GM12878 (cell line): ENCODE data around the gene SLC22A4. TPM values are rescaled to one million over a fixed set of nuclear protein-coding genes. Genes with fewer than 3 reads are reported as not detected.

Source experiments
- ATF7 ChIP-seq: fragments of 450-650 bp; IDR thresholded peaks from 2 replicates; pipeline ENCODE4 v1.6.1; 2016; ENCODE audit warnings: low read depth, mild to moderate bottlenecking
- CBFB ChIP-seq: IDR thresholded peaks from 2 replicates; pipeline ENCODE4 v1.6.1; 2016; ENCODE audit warnings: antibody characterized with exemption, low read depth
- EP300 ChIP-seq, 2 experiments: fragments of 150-350 bp in 1 of 2; IDR thresholded peaks; 2 replicates each; pipeline ENCODE4 v1.6.1; 2011 to 2012; ENCODE audit warnings: low read depth in 2 of 2, low read length in 2 of 2, borderline replicate concordance in 1 of 2, improper control_type of control experiment in 1 of 2, inconsistent platforms in 1 of 2; ENCODE audit not compliant: control insufficient read depth in 1 of 2
- HDAC2 ChIP-seq: fragments of 200-600 bp; sonication (generic); IDR thresholded peaks from 2 replicates; pipeline ENCODE4 v1.6.1; 2017
- IRF4 ChIP-seq: IDR thresholded peaks from 2 replicates; pipeline ENCODE4 v1.6.1; 2011; ENCODE audit warnings: low read depth, low read length
- MEF2A ChIP-seq: IDR thresholded peaks from 2 replicates; pipeline ENCODE4 v1.6.1; 2011; ENCODE audit warnings: low read depth, mild to moderate bottlenecking, low read length, moderate library complexity; ENCODE audit not compliant: insufficient read depth
- NFXL1 ChIP-seq: fragments of 450-650 bp; IDR thresholded peaks from 2 replicates; pipeline ENCODE4 v1.6.1; 2017; ENCODE audit warnings: antibody characterized with exemption, mild to moderate bottlenecking, borderline replicate concordance
- NR2F1 ChIP-seq: fragments of 450-650 bp; conservative IDR thresholded peaks from 2 replicates; pipeline ENCODE4 v1.6.1; 2017; ENCODE audit warnings: mild to moderate bottlenecking
- PAX5 ChIP-seq: IDR thresholded peaks from 2 replicates; pipeline ENCODE4 v1.6.1; 2011; ENCODE audit warnings: low read depth, low read length, borderline replicate concordance
- PAX8 ChIP-seq: fragments of 450-650 bp; IDR thresholded peaks from 2 replicates; pipeline ENCODE4 v1.6.1; 2017; ENCODE audit warnings: mild to moderate bottlenecking, moderate library complexity
- RAD21 ChIP-seq: IDR thresholded peaks from 2 replicates; pipeline ENCODE4 v1.6.1; 2011; ENCODE audit warnings: mild to moderate bottlenecking, low read depth, low read length, moderate library complexity; ENCODE audit not compliant: insufficient read depth
- SMARCA5 ChIP-seq: fragments of 450-650 bp; IDR thresholded peaks from 2 replicates; pipeline ENCODE4 v1.6.1; 2017; ENCODE audit warnings: mild to moderate bottlenecking
- SP1 ChIP-seq: IDR thresholded peaks from one replicate; pipeline ENCODE4 v1.6.1; 2011; ENCODE audit warnings: low read depth, low read length
- SREBF1 ChIP-seq: IDR thresholded peaks from 2 replicates; pipeline ENCODE4 v1.6.1; 2012; ENCODE audit warnings: mild to moderate bottlenecking, low read length
- SRF ChIP-seq, 2 experiments: IDR thresholded peaks; 2 replicates each; pipeline ENCODE4 v1.6.1; 2011; ENCODE audit warnings: low read depth in 2 of 2, low read length in 2 of 2, mild to moderate bottlenecking in 1 of 2, moderate library complexity in 1 of 2
- ZNF274 ChIP-seq: IDR thresholded peaks from one replicate; pipeline ENCODE4 v1.8.0; 2011; ENCODE audit not compliant: insufficient read length, insufficient read depth
- polyA plus RNA-seq, 11 experiments: library from polyadenylated mRNA; depleted of rRNA in 4 of 11; unstranded in 6 of 11; stranded (reverse) in 5 of 11; fragments of >200 nt; fragmentation: Nextera tagmentation in 4 of 11; fragmentation: Illumina TruSeq in 1 of 11; extraction: Ambion mirVana in 4 of 11; extraction: Trizol in 1 of 11; gene quantifications; 1 replicate in 1 of 11; 2 replicates in 10 of 11; pipeline versions ENCODE4 v1.2.1 to v1.2.3, GENCODE V29; 2011 to 2016; ENCODE audit warnings: inconsistent platforms in 2 of 11, missing spikeins in 2 of 11, low read depth in 1 of 11
- total RNA-seq, 4 experiments: library from RNA; depleted of rRNA in 3 of 4; stranded (reverse); fragments of >200 nt in 3 of 4; fragmentation: Illumina TruSeq in 1 of 4; extraction: Trizol in 1 of 4; gene quantifications; 2 replicates each; pipeline versions ENCODE4 v1.2.1 to v1.2.3, GENCODE V29; 2013 to 2021
- TF ChIP-seq, protein P1 (sequence below): fragments of 450-650 bp; formaldehyde crosslinking; IDR thresholded peaks from 2 replicates; pipeline ENCODE4 v1.5.0; 2022; ENCODE audit warnings: mild to moderate bottlenecking, missing genetic modification characterization
- TF ChIP-seq, protein P2 (sequence below): IDR thresholded peaks from 2 replicates; pipeline ENCODE4 v1.6.1; 2011; ENCODE audit warnings: low read depth, low read length, improper control_type of control experiment, borderline replicate concordance
- TF ChIP-seq, protein P3 (sequence below): fragments of 450-650 bp; IDR thresholded peaks from 2 replicates; pipeline ENCODE4 v1.6.1; 2016; ENCODE audit warnings: mild to moderate bottlenecking
- TF ChIP-seq, protein P4 (sequence below): IDR thresholded peaks from 2 replicates; pipeline ENCODE4 v1.6.1; 2012; ENCODE audit warnings: low read depth, low read length, improper control_type of control experiment
- TF ChIP-seq, protein P5 (sequence below): fragments of 450-650 bp; IDR thresholded peaks from 2 replicates; pipeline ENCODE4 v1.6.1; 2017; ENCODE audit warnings: low read depth, mild to moderate bottlenecking, moderate library complexity

The SLC22A4 gene
- total and polyA plus RNA-seq, 10 of the 15 experiments (the other 5 are each of a cell fraction or from before 2014, with no cell fraction given) = 0.04 to 0.61 (median 0.10) TPM; not detected in 2

DNA sequence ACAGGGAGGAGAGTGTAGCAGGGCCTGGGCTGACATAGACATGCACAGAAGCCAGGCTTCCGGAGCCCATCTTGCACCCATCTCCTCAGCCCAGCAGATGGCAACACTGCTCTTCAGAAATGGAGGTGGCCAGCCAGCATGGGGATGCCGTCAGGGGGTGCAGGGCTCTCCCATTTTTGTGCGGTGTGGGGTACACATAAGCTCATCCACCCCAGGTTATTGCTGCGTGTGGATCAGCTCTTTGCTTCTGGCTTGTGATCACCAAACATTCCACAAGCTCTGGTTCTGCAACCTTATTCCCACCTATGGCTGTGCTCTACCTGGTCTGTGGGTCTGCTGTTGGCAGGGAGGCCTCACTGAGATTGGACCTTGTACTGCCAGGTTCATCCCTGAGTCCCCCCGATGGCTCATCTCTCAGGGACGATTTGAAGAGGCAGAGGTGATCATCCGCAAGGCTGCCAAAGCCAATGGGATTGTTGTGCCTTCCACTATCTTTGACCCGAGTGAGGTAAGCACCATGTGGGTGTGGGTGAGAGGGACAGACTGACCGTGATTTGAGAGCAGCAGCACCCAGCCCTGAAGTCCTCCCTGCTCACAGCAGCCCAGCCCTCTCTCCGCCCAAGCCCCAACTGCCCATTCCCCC is 92.6 kb downstream of the SLC22A4 start (continued):
- TF ChIP-seq, protein P1, sequence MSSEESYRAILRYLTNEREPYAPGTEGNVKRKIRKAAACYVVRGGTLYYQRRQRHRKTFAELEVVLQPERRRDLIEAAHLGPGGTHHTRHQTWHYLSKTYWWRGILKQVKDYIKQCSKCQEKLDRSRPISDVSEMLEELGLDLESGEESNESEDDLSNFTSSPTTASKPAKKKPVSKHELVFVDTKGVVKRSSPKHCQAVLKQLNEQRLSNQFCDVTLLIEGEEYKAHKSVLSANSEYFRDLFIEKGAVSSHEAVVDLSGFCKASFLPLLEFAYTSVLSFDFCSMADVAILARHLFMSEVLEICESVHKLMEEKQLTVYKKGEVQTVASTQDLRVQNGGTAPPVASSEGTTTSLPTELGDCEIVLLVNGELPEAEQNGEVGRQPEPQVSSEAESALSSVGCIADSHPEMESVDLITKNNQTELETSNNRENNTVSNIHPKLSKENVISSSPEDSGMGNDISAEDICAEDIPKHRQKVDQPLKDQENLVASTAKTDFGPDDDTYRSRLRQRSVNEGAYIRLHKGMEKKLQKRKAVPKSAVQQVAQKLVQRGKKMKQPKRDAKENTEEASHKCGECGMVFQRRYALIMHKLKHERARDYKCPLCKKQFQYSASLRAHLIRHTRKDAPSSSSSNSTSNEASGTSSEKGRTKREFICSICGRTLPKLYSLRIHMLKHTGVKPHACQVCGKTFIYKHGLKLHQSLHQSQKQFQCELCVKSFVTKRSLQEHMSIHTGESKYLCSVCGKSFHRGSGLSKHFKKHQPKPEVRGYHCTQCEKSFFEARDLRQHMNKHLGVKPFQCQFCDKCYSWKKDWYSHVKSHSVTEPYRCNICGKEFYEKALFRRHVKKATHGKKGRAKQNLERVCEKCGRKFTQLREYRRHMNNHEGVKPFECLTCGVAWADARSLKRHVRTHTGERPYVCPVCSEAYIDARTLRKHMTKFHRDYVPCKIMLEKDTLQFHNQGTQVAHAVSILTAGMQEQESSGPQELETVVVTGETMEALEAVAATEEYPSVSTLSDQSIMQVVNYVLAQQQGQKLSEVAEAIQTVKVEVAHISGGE (CRISPR knock-in tag) = no peak
- no peak for TF ChIP-seq EP300 (IDR thresholded peaks at IDR 0.05; ENCODE audit: borderline replicate concordance in 1 of 2, control insufficient read depth in 1 of 2, low read depth in 2 of 2, low read length in 2 of 2)
- TF ChIP-seq, protein P2, sequence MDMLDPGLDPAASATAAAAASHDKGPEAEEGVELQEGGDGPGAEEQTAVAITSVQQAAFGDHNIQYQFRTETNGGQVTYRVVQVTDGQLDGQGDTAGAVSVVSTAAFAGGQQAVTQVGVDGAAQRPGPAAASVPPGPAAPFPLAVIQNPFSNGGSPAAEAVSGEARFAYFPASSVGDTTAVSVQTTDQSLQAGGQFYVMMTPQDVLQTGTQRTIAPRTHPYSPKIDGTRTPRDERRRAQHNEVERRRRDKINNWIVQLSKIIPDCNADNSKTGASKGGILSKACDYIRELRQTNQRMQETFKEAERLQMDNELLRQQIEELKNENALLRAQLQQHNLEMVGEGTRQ = no peak
- TF ChIP-seq, protein P3, sequence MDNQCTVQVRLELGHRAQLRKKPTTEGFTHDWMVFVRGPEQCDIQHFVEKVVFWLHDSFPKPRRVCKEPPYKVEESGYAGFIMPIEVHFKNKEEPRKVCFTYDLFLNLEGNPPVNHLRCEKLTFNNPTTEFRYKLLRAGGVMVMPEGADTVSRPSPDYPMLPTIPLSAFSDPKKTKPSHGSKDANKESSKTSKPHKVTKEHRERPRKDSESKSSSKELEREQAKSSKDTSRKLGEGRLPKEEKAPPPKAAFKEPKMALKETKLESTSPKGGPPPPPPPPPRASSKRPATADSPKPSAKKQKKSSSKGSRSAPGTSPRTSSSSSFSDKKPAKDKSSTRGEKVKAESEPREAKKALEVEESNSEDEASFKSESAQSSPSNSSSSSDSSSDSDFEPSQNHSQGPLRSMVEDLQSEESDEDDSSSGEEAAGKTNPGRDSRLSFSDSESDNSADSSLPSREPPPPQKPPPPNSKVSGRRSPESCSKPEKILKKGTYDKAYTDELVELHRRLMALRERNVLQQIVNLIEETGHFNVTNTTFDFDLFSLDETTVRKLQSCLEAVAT = no peak
- TF ChIP-seq ZNF274 = no peak
- TF ChIP-seq HDAC2 = no peak
- TF ChIP-seq SRF (IDR thresholded peaks at IDR 0.05; ENCODE audit: low read depth in 2 of 2, low read length in 2 of 2) = 0 out of 4 replicates have a peak, but pooled peaks of 1 of the 2 experiments have one; percentile 11
- TF ChIP-seq SREBF1 = no peak
- peak; percentile 52; the same call in 1 of the 2 replicates for TF ChIP-seq ATF7
- TF ChIP-seq PAX5 = peak; percentile 22; the same call in 1 of the 2 replicates
- no peak for TF ChIP-seq NR2F1
- TF ChIP-seq NFXL1 = no peak
- no peak for TF ChIP-seq MEF2A
- TF ChIP-seq, protein P4, sequence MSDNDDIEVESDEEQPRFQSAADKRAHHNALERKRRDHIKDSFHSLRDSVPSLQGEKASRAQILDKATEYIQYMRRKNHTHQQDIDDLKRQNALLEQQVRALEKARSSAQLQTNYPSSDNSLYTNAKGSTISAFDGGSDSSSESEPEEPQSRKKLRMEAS = no peak
- TF ChIP-seq, protein P5, sequence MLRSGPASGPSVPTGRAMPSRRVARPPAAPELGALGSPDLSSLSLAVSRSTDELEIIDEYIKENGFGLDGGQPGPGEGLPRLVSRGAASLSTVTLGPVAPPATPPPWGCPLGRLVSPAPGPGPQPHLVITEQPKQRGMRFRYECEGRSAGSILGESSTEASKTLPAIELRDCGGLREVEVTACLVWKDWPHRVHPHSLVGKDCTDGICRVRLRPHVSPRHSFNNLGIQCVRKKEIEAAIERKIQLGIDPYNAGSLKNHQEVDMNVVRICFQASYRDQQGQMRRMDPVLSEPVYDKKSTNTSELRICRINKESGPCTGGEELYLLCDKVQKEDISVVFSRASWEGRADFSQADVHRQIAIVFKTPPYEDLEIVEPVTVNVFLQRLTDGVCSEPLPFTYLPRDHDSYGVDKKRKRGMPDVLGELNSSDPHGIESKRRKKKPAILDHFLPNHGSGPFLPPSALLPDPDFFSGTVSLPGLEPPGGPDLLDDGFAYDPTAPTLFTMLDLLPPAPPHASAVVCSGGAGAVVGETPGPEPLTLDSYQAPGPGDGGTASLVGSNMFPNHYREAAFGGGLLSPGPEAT = no peak
- TF ChIP-seq IRF4 = peak; percentile 64; the same call in 1 of the 2 replicates
- no peak for TF ChIP-seq CBFB
- TF ChIP-seq RAD21 = peak; percentile 91
- no peak for TF ChIP-seq PAX8
- peak; percentile 52 for TF ChIP-seq SP1
- peak; percentile 73; the same call in 1 of the 2 replicates for TF ChIP-seq SMARCA5
